Testis (tissue), 2 donors: ENCODE results near the gene NPC1L1.

ENCODE experiments used
- POLR2A ChIP-seq: fragments of 450-650 bp; IDR thresholded peaks from one replicate; pipeline ENCODE4 v1.6.1; 2017; ENCODE audit warnings: antibody characterized with exemption, mild to moderate bottlenecking, moderate library complexity
- TF ChIP-seq, protein P1 (sequence below), 3 experiments: fragments of 450-650 bp in 2 of 3; fragments of 200-600 bp in 1 of 3; sonication (generic) in 1 of 3; IDR thresholded peaks; one replicate each; pipeline ENCODE4 v1.5.1; 2016 to 2019; ENCODE audit warnings: antibody characterized with exemption in 3 of 3, mild to moderate bottlenecking in 2 of 3, moderate library complexity in 1 of 3

DNA sequence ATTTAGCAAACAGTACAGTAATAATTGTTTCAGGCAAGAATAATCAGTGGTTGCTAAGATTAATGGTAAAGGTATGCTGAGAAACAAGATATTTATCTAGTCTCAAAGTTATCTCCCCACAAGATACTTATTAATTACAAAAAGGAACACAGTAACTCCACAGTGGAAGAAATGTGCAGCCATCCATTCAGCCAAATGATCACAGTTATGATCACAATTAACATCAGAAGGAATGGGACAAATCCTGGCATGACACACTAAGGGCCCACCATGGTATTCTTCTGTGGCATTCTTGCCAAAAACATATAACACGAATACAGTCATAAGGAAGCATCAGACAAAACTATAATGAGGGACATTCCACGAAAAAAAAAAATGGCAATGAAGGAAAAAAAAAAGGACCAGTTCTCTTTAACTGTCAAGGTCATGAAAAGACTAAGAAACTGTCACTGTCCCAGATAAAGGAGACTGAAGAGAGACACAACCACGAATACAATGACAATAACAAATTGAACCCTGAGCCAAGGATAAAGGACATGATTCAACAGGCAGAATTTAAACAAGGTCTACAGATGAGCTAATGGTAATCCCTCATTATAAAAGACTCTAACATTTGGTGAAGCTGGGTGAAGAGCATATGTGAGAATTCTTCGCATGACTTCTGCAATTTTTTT, 71.5 kb downstream of the NPC1L1 start:
- TF ChIP-seq, protein P1, sequence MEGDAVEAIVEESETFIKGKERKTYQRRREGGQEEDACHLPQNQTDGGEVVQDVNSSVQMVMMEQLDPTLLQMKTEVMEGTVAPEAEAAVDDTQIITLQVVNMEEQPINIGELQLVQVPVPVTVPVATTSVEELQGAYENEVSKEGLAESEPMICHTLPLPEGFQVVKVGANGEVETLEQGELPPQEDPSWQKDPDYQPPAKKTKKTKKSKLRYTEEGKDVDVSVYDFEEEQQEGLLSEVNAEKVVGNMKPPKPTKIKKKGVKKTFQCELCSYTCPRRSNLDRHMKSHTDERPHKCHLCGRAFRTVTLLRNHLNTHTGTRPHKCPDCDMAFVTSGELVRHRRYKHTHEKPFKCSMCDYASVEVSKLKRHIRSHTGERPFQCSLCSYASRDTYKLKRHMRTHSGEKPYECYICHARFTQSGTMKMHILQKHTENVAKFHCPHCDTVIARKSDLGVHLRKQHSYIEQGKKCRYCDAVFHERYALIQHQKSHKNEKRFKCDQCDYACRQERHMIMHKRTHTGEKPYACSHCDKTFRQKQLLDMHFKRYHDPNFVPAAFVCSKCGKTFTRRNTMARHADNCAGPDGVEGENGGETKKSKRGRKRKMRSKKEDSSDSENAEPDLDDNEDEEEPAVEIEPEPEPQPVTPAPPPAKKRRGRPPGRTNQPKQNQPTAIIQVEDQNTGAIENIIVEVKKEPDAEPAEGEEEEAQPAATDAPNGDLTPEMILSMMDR (IDR thresholded peaks at IDR 0.05): no peak
- no peak for TF ChIP-seq POLR2A
